Stimulated activated CD4-positive, alpha-beta T cell treated with anti-CD3 and anti-CD28 coated beads, Interleukin-1b, Interleukin-23, amount 100 ng/mL, for 1 hour (primary cell): ENCODE results near the gene RSAD1.
"Not testable (repeated sequence)": the region's sequence is repeated elsewhere in the genome, so short reads cannot be mapped to it uniquely, and the experiment has no call there.

Experiments
- DNase-seq, 2 donors: peaks; one replicate each; pipeline ENCODE4 v3.0.0-alpha.2; 2020; ENCODE audit warnings: low read depth in 2 of 2

RSAD1 gene

GRCh38 chr17:50472286-50472685 lies 6.4 kb upstream of the RSAD1 start:
- no peak for DNase-seq

- DNase-seq: not testable (repeated sequence)
Measured at GRCh38 chr17:50472761-50473161, 5.9 kb upstream of the RSAD1 start.

- DNase-seq: no peak
Measured at GRCh38 chr17:50473901-50474300, 4.8 kb upstream of the RSAD1 start.

GRCh38 chr17:50474523-50474922 lies 4.1 kb upstream of the RSAD1 start:
- no peak for DNase-seq

- DNase-seq: no peak
Measured at GRCh38 chr17:50475362-50475761, 3.3 kb upstream of the RSAD1 start.

- not testable (repeated sequence) for DNase-seq
Measured at GRCh38 chr17:50475775-50476544, 2.7 kb upstream of the RSAD1 start.

DNA sequence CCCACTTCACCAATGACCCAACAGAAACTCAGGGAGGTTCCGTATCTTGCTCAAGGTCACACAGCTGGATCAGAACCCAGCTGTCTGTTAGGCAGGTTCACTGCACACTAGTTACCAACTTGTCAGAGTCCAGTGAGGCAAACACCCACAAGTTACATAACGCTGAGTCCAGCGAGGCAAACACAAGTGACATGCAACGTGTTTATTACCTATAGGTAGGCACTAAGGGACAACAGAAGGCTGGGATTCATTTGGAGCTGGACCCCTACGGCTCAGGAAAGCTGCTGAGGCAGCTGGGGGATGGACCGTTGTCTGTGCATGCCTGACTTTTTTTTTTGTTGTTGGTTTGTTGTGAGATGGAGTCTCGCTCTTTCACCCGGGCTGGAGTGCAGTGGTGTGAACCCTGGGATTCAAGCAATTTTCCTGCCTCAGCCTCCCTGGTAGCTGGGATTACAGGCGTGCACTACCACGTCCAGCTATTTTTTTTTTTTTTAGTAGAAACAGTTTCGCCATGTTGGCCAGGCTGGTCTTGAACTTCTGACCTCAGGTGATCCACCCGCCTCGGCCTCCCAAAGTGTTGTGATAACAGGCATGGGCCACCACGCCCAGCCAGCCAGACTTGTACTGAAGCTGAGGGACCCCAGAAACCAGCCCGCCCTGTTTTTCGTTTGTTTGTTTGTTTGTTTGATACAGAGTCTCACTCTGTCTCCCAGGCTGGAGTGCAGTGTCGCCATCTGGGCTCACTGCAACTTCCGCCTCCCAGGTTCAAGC lies 1.9 kb upstream of the RSAD1 start:
- DNase-seq: no peak

- DNase-seq: no peak
Measured at GRCh38 chr17:50477976-50478375, 684 bp upstream of the RSAD1 start.

DNA sequence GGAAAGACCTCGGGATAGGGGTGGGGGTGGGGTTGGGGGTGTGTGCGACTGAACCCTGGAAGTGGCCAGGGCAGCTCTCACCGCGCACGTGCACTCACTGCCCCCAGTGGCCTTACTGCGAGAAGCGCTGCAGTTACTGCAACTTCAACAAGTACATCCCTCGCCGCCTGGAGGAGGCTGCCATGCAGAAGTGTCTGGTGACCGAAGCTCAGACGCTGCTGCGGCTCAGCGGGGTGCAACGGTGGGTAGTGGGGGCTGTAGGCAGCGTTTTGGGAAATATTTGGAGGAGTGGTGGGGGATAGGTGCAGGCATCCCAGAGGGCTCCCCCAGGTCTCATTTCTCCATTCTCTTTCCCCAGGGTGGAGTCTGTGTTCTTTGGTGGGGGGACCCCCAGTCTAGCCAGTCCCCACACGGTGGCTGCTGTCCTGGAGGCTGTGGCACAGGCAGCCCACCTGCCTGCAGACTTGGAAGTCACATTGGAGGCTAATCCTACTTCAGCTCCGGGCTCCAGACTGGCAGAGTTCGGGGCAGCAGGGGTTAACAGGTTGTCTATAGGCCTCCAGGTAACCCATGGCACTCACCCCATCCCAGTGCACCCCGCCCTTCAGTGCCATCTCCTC lies 972 bp downstream of the RSAD1 start:
- peak; percentile 22 to 30 for DNase-seq

DNA sequence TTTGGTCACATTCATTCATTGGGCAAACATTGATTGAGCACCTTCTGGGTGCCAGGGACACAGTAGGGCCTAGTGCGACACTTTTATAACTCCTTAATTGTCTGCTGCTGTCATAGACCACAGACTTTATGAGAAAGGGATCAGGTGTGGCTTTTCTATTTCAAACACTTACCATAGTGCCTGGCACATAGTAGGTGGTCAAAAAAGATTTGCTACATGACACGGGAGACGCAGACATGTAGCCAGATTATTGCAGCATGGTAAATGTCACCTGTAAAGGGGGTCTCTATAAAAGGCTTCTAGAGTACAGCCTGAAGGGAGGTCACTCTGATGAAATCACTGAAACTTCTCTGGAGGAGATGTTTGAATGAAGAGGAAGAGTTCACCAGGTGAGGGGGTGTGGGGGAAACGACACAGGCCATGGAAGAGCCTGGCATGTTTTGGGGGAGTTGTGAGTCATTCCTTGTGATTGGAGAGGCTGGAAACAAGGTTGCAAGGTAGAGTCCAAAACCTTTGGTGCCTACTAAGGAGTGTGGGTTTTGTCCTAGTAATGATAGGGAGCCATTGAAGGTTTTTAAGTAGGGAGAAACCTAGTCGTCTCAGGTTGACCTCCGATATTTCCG lies 1.6 kb downstream of the RSAD1 start:
- no peak for DNase-seq

DNA sequence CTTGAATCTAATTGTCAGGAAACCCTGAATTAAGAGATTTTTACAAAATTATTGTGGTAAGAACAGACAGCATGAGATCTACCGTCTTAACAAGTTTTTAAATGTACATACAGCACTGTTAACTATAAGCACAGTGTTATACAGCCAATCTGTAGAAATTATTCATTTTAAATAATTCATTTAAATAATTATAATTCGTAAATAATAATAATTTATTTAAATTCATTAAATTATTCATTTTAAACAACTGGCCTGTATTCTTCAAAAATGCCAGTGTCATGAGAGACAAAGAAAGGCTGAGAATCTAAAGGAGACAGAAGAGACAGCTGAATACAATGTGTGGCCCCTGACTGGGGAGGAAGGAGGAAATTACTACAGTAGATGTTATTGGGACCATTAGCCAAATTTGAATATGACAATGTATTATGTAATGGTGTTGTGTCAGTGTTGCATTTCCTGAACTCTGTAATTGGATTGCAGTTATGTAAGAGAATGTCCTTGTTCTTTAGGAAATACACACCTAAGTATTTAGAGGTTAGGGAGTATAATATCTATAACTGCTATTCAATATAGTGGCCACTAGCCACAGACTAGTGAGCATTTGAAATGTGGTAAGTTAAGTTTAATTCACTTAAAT lies 2.3 kb downstream of the RSAD1 start:
- DNase-seq: no peak

DNA sequence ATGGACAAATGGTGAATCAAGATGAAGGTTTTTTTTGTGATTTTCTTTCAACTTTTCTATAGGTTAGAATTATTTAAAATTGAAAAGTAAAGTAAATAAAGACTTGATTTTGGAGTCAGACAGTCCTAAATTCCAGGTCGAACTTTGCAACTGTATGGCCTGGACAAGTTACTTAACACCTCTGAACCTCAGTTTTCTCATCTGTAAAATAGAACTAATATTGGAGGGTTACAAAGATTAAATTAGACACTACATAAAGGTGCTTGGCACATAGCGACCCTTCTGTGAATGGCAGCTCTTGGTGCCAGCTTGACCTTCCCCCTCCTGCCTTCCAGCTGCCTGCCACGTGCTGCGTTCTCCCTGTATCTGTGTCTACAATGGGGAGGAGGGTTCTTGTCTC lies 3.0 kb downstream of the RSAD1 start:
- no peak for DNase-seq

DNA sequence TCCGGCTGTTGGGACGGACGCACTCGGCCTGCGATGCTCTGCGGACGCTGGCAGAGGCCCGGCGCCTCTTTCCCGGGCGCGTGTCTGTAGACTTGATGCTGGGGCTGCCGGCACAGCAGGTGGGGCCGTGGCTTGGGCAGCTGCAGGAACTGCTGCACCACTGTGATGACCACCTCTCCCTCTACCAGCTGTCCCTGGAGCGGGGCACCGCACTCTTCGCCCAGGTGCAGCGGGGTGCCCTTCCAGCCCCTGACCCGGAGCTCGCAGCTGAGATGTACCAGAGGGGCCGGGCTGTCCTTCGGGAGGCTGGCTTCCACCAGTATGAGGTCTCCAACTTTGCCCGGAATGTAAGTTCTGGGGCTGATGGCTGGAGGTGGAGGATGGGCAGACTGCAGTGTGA lies 3.5 kb downstream of the RSAD1 start:
- DNase-seq: no peak

- peak; percentile 48 to 50 for DNase-seq
Measured at GRCh38 chr17:50482516-50482915, 3.9 kb downstream of the RSAD1 start.

- no peak for DNase-seq
Measured at GRCh38 chr17:50483266-50483665, 4.6 kb downstream of the RSAD1 start.

GRCh38 chr17:50484386-50485155 lies 5.9 kb downstream of the RSAD1 start:
- no peak for DNase-seq

- DNase-seq: no peak
Measured at GRCh38 chr17:50487213-50488096, 8.8 kb downstream of the RSAD1 start.

DNA sequence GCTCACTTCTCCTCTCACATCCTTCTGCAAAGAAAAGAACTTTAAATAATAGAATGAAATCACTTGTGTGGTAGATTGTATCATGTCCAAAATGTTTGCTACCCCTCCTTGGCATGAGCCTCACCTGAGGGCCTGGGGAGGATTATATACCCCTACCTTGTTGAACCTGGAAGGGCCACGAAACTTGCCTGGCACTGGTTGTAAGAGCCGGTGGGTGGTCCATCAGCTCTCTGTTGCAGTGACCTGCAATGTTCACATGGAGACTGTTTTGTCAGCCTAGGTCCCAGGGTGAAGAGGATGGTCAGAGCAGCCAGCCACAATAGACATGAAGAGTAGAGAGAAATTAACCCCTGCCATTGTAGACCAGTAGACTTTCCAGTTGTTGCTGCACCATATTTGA lies 10.2 kb downstream of the RSAD1 start:
- no peak for DNase-seq

GRCh38 chr17:50491505-50491904 lies 12.8 kb downstream of the RSAD1 start:
- DNase-seq: no peak

DNA sequence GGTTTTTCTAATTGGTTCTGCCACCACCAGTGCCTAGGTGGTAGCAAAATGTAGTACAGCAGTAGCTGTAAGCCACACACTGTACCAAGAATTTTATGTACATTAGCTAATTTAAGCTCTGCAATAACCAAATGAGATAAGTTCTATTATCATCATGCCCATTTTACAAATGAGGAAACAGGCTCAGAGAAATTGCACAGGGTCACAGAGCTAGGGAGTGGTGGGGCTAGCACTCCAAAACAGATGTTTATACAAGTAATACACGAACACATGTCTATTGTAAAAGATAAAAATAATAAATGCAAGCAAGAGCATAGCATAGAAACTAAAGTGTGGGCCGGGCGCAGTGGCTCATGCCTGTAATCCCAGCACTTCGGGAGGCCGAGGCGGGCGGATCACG lies 13.6 kb downstream of the RSAD1 start:
- DNase-seq: no peak
